Activated CD4-positive, CD25-positive, alpha-beta regulatory T cell treated with anti-CD3 and anti-CD28 coated beads, Interleukin-2, amount 50 U/mL, for 16 hours (primary cell): ENCODE results near the gene PLPP7.
"Not testable (repeated sequence)": the region's sequence is repeated elsewhere in the genome, so short reads cannot be mapped to it uniquely, and the experiment has no call there.

Experiments
- DNase-seq: peaks from one replicate; pipeline ENCODE4 v3.0.0-alpha.2; 2020; ENCODE audit warnings: low read depth, low spot score

Gene PLPP7

DNA sequence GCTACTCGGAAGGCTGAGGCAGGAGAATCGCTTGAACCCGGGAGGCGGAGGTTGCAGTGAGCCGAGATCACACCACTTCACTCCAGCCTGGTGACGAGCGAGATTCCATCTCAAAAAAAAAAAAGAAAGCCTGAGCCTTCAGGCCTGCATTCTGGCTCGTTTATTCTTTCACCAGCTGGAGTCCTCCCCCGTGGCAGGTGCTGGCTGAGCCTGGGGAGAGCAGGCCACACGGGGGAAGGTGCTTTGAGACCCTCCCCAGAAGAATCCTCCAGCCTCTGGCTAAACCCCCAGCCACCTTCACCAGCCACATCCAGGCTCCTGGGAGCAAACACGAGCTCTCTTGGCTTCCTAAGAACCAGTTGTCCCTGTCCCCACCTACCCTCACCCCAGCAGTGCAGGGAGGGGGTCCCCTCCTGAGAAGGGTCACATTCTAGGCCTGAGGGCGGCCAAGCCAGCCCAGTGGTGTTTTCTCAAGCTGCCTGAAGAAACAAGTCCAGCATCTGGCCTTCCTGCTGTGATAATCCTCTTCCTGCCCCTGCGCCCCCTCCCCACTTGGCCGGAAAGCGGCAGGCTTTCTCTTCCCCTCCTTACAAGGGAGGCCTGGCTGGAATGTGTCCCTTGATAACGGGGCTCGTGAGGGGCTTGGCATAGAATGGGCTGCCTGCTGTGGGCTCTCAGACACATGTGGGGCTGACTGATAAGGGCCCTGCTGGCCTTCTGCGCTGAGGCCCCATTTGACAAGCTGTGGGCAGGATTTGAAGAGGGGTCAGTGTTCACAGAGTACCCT, 41.5 kb downstream of the PLPP7 start:
- no peak for DNase-seq

DNA sequence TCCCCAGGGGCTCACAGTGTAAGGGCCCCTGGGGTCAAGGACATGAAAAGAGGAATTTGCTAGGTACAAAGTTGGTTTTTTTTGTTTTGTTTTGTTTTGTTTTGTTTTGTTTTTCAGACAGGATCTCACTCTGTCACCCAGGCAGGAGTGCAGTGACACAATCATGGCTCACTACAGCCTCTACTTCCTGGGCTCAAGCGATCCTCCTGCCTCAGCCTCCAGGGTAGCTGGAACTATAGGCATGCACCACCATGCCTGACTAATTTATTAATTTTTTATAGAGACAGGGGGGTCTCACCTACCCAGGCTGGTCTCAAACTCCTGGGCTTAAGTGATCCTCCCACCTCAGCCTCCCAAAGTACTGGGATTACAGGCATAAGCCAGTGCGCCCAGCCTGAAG, 42.5 kb downstream of the PLPP7 start:
- not testable (repeated sequence) for DNase-seq

DNA sequence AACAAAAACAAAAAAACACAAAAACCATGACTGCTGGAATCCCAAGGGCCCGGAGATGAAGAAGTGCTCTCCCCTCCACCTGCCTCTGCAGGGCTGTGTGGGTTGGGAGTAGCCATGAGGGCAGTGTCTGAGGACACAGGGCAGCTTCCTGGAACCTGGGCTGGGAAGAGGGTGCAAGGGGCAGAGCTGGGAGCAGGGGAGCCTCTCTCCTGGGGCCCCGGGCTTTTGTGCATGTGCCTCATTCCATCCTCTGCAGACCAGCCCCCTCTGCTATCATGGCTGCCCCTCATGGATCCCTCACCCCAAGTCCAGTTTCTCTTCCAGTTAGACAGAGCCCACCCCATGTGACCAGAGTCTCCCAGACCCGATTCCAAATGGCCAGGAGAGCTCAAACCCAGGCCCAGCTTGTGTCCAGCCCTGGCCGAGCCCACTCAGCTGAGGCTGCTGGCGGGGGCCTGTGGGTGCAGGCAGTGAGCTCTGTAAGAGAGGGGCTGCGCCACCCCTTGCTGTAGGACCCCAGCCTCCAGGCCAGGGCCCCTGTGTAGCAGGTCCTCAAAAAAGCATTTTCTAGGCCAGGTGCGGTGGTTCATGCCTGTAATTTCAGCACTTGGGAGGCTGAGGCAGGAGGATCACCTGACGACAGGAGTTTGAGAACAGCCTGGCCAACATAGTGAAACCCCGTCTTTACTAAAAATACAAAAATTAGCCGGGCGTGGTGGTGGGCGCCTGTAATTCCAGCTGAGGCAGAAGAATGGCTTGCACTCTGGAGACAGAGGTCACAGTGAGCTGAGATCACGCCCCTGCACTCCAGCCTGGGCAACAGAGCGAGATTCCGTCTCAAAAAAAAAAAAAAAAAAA, 44.5 kb downstream of the PLPP7 start:
- DNase-seq: no peak

DNA sequence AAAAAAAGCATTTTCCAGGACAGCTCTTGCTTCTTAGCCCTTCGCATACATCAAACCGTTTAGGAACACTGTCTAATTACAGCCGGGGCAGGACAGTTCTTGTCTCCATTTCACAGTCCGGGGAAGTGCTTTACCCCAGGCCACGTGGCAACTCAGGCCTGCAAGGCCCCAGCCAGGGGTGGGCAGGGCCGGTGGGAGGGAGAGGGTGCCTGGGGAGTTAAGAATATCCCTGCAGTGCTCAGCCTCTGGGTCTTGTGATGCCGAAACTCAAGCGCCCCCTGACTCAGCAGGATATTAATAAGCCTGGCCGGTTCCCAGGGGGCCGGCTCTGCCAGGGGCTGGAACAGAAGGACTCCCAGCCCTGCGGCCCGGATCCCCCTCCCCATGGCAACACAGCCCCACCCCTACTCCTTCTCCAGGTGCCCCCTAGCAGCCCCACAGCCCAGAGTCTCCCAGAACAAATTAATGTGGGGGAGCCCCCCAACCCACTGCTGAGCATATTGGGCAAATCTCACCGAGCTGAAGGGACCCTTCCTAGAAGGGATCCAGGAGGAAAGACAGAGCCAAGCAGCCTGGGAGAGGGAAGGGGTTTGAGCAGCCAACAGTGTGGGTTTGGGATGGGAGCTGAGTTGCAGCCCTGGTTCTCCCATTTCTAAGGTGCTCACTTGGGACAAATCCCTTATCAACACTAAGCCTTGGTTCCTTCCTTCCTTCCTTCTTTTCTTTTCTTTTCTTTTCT, 45.3 kb downstream of the PLPP7 start:
- no peak for DNase-seq

DNA sequence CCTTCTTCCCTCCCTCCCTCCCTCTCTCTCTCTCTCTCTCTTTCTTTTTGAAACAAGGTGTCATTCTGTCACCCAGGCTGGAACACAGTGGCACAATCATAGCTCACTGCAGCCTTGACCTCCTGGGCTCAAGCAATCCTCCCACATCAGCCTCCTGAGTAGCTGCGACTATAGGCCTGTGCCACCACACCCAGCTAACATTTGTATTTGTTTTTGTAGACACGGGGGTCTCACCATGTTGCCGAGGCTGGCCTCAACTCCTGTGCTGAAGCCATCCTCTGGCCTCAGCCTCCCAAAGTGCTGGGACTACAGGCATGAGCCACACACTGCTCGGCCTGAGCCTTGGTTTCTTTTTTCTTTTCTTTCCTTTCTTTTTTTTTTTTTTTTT, 45.8 kb downstream of the PLPP7 start:
- no peak for DNase-seq

DNA sequence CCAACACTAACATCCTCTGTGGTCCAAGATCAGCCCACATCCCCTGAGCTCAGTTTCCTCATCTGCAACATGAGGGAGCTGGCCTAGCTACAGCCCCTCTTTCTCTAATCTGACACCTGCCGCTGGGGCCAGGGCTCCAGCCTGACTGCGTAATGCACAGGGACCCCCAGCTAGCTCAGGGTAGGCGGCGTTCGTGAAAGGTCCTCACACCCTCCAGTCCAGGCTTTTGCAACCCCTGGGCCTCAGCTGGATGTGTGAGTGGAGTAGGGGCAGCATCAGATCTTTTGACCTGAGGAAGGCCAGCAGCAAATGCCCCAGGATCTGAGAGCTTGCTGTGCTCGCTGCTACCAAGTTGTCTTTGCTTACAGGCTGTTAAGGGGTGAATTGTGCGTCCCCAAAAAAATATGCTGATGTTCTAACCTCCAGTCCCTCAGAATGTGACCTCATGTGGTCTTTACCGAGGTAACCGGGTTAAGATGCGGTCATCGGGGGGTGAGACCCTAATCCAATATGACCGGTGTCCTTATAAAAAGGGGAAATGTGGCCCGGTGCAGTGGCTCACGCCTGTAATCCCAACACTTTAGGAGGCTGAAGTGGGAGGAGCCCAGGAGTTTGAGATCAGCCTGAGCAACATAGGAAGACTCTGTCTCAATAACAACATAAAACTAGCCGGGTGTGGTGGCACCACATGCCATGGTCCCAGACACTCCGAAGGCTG, 47.8 kb downstream of the PLPP7 start:
- no peak for DNase-seq

DNA sequence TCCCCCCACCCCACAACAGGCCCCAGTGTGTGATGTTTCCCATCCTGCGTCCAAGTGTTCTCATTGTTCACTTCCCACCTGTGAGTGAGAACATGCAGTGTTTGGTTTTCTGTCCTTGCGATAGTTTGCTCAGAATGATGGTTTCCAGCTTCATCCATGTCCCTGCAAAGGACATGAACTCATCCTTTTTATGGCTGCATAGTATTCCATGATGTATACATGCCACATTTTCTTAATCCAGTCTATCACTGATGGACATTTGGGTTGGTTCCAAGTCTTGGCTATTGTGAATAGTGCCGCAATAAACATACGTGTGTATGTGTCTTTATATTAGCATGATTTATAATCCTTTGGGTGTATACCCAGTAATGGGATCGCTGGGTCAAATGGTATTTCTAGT, 49.7 kb downstream of the PLPP7 start:
- not testable (repeated sequence) for DNase-seq

DNA sequence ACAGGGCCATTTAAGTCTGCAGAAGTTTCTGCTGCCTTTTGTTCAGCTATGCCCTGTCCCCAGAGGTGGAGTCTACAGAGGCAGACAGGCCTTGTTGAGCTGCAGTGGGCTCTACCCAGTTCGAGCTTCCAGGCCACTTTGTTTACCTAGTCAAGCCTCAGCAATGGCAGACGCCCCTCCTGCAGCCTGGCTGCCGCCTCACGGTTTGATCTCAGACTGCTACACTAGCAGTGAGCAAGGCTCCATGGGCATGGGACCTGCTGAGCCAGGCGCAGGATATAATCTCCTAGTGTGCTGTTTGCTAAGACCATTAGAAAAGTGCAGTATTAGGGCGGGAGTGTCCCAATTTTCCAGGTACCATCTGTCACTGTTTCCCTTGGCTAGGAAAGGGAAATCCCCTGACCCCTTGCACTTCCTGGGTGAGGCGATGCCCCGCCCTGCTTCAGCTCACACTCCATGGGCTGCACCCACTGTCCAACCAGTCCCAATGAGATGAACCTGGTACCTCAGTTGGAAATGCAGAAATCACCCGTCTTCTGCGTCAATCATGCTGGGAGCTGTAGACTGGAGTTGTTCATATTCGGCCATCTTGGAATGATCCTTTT, 55.5 kb downstream of the PLPP7 start:
- not testable (repeated sequence) for DNase-seq

DNA sequence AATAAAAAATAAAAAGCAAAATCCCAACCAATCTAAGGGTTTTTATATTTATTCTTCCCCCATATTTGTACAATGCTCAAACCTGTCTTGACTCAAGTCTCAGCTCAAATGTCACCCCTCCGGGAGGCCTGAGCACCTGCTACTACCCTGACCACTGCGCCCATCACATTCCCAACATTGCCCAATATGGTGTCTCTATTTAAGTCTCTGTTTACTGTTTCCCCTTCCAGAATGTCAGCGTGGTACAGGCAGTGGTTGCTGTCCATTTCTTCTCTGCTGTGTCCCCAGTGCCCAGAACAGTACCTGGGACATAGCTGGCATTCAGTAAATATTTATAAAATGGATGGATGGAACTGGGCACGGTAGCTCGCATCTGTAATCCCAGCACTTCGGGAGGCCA, 57.0 kb downstream of the PLPP7 start:
- DNase-seq: no peak

DNA sequence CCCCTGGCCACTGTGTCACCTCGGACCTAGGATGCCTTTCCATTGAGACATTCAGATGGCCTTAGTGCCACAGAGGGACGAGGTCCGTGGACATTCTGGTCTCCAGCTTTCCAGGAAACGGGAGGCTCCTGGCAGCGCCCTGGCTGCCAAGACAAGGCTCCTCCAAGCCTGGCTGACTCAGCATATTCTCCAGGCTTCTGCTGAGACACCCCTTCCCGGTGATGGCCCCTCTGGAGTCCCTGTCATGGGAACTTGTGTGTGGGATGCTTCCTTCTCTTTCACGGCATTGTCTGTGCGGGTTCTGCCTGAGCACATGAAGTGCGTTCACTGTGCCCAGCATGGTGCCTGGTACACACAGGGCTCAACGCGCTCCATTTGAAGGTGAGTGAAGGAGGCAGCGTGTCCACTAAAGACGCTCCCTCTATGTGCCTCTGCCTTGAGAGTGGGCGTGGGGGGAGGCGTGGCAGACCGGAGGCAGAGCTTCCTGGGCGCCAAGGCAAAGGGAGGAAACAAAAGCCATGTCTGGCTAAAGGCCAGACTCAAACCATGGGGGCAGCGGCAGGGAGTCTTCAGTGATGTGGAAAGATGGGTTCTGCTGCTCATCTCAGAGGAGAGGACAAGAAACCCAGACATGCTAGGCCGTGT, 58.0 kb downstream of the PLPP7 start:
- DNase-seq: no peak

DNA sequence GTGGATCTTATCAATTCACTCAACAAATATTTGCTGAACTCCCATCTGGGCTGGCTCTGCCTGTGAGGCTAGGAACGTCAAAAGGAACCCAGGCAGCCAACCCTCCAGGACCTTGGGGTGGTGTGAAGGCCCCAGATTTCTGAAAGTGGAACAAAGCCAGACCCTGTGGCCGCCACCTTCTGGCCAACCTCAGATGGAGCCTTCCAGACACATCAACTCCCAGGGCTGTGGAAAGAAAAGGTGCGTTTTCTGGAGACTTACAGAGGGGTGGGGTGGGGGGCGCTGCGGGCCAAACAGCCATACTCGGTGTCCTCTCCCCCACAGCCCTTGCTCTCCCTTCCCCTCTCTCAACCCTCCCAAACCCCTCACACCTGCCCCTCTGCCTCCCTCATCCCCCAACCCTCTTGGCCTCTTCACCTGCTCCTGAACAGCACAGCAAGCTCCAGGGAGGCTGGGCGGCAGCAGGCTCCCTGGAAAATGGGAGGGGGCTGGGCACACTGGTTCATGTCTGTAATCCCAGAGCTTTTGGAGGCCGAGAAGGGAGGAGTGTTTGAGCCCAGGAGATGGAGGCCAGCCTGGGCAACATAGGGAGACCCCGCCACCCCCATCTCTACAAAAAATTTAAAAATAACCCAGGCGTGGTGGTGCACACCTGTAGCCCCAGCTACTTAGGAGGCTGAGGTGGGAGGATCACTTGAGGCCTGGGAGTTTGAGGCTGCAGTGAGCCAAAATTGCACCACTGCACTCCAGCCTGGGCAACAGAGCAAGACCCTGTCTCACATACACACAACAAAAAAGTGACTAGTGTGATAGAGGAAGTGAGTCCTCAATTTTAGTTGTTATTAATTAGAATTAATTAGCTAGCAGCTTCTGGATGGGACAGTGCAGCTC, 59.4 kb downstream of the PLPP7 start:
- no peak for DNase-seq

DNA sequence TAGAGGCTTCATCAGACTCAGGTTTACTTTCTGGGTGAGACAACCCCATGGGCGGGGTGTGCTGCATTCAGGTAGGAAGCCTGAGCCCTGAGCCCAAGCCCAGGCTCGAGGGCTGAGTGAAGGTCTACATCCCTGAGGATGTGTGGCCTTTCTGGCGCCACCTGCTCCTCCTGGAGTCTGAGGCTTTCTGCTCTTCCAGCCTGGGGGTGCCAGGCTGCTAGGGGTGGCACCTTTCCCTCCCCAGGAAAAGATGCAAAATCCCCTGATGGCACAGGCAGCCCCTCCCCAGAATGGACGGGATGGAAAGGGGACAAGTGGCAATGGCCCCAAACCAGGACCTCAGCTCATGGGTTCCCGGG, 60.0 kb downstream of the PLPP7 start:
- no peak for DNase-seq

DNA sequence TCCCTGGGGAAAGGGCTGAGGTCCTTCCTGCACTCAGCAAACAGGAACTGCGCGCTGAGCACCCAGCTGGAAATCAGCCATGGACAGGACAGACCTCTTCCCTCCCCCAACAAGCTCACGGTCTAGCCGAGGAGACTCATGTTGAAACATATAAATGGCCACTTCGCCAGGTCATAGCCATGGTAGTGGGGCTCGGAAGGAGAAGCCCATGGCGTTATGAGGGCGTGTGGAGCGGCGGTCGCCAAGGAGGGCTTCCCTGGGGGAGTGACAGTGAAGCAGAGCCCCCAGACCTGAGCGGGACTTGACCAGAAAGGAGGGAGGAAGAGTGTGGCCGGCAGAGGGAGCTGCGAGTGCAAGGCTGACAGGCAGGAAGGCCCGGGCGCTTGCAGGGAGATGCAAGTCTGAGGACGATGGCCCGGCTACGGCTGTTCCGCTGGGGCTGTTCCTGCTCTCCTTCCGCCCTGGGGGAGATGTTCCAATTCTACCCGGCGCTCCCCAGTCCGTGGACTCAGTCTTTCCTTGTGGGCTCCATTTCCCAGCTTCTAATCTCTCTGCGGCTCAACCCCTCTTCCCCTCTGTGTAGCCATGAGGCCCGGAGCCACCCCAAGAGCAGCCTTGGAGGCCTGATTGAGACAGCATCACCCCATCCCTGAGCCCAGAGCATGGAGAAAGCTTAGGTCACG, 60.5 kb downstream of the PLPP7 start:
- peak; percentile 66 for DNase-seq

DNA sequence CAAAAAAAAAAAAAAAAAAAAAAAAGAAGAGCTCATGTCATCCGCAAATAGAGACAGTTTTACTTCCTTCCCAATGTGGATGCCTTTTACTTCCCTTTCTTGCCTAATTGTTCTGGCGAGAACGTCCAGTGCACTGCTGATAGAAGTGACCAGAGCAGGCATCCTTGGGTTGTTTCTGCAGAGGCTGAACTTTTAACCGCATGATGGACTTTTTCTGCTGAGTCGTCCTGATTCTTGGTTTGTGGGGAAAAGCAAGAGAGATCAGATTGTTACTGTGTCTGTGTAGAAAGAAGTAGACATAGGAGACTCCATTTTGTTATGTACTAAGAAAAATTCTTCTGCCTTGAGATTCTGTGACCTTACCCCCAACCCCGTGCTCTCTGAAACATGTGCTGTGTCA, 67.0 kb downstream of the PLPP7 start:
- DNase-seq: not testable (repeated sequence)

DNA sequence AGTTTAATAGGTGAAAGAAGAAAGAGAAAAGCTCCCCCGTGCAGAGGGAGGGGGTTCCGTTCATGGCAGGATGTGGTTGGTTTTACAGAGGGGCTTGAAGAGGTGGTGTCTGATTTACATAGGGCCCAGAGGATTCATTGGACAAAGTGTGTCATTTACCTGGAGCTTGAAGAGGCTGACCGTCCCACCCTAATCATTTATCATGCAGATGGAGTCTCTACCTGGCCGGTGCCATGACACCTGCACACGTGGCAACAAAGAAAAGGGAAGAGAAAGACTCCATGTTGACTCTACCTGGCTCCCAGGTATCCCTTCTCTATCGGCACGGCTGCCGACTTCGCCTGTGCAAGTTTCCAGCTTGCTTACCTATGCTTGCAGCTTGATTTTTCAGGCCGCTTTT, 69.0 kb downstream of the PLPP7 start:
- DNase-seq: no peak
